ENCODE data around the gene GIT2.
"Not testable (repeated sequence)": the region's sequence is repeated elsewhere in the genome, so short reads cannot be mapped to it uniquely, and the experiment has no call there.

Gene GIT2

DNA sequence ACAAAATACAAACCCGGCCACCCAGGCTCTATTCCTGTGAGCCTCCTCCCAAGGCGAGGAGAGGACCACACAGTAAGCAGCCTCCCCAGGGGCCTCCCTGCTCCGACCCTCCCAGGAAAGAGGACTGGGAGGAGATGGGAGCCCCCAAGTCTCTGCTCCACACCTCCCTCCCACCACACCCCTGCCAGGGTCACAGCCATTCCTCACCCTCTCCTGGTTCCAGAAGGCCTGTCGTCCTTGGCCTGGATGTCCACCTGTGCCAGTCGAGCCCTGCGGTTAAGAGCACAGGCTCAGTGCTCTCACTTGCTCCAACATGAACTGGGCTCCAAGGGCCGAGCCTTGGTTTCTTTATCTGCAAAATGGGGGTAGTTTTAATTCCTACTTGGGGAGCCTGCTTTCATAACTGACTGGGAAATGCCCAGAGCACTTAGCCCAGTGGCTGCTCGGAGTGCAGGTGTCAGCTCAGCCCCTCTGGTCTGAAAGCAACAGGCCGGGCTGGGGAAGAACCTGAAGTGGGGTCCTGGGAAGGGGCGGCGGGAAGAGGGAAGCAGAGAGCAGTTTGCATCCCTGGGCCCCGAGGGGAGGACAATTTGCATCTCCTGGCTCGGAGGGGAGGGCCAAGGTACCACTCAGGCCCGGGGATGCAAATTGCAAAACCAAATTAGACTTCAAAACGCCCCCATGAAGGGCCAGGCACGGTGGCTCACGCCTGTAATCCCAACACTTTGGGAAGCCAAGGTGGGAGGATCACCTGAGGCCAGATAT is 72.5 kb downstream of the GIT2 start:
- no peak for DNase-seq

DNA sequence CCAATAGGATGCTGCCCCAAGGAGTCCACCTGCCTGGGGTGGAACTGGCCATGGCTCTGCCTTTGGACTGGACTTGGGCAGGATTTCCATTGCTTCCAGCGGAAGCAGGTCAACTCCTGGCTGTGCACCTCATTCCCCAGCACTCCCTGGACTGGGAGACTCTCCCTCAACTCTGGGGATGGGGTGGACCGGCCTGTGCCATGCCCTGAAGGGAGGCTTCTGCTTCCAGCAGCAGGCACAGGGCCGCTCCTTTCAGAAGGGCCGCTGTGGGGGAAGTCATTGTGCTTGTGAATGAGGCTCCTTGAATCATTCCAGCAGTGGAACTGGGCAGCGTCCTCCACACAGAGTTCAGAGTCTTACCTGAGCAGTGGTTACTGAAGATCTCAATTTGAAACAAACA is 73.1 kb downstream of the GIT2 start:
- DNase-seq, result no peak

DNA sequence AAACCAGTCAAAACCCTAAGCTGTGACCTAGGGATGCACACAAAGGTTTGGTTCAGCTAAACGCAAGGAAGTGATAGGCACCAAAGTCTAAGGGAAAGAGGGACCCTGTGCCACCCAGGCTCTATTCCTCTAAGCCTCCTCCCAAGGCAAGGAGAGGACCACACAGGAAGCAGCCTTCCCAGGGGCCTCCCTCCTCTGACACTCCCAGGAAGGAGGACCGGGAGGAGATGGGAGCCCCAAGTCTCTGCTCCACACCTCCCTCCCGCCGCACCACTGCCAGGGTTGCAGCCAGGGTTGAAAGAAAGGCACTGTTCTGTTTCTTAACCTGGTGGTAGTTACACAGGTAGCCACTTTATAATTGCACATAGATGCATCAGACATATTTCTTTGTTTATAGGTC is 74.2 kb downstream of the GIT2 start:
- no peak for DNase-seq

DNA sequence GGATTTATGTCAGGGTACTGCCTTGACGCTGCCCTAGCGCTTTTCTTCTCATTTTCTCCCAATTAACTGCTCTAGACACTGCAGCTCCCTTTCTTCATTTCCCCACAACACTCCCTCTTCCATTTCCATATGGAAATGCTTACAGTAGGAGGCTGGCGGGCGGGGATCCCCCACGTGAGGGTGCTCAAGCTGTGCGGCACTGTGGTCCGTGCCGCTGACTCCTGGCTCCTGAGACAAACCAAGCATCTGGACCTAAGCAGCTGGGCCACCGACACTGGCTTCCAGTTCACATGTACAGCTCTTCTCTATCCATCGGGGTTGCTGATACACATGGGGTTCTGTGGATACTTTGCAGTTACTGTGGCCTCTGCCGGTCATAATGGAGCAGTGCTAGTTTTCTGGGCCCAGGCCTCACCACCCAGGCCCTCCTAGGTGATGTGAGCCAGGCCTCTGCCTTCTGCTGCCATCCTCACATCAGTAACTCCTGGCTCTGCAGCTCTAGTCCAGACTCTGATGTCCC is 75.8 kb downstream of the GIT2 start:
- no peak for DNase-seq

DNA sequence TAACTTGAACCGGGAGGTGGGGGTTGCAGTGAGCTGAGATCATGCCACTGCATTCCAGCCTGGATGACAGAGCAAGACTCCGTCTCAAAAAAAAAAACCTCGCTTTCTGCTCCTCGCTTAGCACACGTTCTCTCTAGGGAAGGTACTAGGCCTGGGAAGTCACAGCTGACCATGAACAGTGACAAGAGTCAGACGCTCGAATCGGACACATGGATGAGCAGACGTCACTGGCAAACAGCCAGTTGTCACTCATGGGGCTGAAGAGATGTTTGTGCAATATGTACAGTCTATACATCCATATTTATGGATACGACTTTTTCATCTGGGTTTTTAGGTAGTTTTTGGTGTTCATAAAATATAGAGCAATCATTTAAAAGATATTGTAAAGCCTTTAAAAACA is 76.7 kb downstream of the GIT2 start:
- DNase-seq, result no peak

DNA sequence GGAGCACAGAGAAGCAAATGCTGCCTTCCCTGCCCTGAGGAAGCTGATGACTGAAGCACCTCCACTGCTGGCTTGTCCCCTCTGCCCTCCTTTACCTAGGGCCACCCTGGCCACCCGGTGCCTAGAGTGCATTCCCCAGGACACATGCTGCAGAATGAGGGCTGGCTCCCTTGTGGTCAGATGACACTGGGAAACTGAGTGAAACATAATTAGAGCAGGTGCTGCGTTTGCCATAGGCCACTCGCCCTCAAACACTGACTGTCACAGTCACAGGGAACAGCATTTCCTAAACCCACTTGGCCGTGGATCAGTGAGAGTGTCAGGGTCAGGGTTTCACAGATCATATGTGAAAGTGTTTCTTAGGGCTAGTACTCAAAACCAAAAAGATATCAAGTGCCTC is 80.1 kb downstream of the GIT2 start:
- DNase-seq, result no peak

DNA sequence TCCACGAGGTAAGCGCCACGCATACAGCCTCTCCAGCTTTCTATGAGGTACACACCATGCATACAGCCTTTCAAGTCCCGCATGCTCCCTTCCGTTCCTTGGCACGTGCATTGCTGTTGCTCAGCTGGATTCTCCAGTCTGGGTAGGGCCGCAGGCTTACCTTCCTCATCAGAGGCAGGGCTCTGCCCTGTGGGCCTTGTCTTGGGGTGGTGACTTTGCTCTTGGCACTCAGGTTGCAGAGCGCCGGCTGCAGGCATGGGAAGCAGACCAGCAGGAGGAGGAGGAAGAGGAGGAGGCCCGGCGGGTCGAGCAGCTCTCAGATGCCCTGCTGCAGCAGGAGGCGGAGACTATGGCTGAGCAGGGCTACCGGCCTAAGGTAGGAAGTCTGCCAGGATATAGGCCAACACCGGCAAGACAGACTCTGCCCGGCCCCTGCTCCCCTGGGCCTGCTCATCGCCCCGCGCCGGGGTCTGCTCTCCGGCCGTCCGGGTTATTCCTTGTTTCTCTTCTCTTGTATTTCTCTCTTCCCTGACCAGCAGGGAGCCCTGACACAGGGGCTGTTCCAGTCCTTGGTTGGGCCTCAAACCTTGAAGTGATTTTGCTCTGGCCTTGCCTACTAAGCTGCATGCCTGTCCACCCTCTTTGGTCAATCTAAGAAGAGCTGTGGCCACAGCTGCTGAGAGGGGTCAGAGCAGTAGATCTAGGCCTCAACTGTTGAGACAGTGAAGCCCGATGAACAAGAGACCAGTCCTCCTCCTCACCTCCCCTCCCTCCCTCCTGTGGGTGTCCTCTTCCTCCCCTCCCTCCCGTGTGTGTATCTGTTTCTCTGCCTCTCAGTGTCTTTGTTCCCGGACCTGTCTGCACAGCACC is 80.8 kb downstream of the GIT2 start:
- no peak for DNase-seq

DNA sequence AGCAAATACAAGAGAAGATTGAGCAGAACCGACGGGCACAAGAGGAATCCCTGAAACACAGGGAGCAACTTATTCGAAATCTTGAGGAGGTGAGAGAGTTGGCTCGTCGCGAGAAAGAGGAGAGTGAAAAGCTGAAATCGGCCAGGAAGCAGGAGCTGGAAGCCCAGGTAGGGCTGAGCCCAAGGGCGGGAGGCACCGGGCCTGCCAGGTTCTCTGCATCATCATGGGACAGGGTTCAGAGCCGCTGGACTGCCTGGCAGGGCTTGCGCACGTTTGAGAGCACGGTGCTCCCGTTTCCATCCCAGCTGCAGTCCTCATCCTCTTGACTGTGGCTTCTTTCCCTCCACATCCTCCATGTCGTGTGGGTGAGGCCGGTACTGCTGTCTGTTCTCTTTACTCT is 81.7 kb downstream of the GIT2 start:
- DNase-seq, result no peak

DNA sequence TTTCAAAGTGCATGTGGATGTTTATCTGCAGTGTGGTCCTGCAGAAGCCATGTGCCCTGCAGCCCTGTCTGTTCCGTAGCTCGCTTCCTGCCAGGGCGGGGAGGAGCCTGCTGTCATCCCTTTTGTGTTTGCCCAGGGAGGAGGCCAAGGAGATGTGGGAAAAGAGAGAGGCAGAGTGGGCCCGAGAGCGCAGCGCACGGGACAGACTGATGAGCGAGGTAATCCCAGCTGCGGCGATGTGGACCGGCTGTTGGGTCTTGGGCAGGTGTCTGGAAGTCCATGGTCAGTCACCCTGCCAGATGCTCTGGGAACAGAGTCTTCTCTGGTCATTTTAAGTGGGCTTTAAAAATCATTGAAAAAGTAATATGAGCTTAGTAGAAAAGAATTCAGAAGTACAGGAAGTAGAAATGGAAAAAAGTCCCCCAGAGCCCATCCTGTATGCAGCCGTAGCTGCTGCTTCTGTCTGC is 83.3 kb downstream of the GIT2 start:
- no peak for DNase-seq

DNA sequence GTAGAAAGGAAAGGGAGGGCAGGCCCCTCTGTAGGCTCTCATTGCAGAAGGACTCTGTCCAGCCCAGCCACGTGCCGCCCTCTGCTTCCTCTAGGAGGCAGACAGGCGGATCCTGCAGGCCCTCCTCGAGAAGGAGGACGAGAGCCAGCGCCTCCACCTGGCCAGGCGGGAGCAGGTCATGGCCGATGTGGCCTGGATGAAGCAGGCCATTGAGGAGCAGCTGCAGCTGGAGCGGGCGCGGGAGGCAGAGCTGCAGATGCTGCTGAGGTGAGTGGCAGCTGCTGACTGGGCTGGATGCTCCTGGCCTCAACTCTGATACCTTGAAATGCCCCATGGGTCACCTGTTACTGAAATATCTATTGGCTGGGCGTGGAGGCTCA is 85.2 kb downstream of the GIT2 start:
- no peak for DNase-seq

DNA sequence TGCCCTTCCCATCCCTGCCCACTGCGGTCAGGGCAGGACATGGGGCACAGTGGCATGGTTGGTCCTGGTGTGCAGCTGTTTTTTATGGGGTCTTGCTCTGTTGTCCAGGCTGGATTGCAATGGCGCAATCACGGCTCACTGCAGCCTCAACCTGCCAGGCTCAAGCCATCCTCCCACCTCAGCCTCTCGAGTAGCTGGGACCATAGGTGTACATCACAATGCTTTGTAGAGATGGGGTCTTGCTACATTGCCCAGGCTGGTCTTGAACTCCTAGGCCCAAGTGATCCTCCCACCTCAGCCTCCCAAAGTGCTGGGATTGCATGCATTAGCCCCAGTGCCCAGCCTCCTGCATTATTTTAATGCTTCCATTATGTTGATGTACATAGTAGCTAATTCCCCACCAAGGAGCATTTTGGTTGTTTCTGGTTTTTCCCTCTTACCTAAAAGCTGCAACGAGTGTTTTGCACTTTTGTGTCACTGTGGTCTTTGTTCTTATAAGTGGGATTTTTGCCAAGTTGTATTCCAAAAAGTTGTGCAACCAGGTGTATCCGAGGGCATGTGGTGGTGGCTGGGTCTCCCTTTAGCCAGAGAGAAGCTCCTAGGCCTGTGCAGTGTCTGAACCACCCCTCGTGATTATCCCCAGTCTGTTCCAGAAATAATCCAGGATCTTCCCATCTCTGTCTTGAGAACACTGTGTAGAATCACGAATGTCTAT is 85.8 kb downstream of the GIT2 start:
- DNase-seq, result no peak

DNA sequence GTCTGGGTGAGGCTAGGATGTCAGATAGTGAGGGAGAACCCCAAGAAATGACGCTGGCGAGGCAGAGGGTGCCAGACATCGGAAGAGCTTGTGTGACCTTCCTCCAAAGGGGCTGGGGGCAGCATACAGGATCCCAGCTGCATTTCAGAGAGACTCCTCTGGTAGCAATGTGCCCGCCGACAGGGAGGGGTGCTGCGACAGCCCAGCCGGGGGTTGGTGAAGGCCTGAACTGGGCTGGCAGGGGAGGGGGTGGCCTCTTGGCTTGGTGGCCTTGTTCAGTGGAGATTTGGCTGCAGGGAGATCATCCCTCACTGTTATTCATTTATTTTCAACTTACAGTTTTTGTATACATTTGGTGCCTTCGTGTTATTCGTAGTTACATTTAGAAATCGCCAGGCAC is 90.9 kb downstream of the GIT2 start:
- no peak for DNase-seq

DNA sequence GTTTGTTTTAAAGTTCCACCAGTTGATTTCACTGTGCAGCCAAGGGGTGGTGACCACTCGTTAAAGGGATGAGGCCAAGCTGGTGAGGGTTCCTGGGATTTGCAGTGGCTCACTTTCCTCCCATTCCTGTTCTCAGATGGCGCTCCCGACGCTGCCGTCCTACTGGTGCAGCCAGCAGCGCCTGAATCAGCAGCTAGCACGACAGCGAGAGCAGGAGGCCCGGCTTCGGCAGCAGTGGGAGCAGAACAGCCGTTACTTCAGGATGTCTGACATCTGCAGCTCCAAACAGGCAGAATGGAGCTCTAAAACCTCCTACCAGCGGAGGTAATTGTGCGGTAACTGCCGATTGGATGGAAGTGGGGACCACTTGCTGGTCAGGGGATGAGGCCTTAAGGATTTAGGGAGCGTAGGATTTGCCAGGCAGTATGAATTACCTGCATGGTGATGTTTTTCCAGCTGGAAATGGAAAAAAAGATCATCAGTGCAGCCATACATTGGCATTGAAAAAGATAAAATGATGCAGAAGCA is 93.2 kb downstream of the GIT2 start:
- DNase-seq, result no peak

DNA sequence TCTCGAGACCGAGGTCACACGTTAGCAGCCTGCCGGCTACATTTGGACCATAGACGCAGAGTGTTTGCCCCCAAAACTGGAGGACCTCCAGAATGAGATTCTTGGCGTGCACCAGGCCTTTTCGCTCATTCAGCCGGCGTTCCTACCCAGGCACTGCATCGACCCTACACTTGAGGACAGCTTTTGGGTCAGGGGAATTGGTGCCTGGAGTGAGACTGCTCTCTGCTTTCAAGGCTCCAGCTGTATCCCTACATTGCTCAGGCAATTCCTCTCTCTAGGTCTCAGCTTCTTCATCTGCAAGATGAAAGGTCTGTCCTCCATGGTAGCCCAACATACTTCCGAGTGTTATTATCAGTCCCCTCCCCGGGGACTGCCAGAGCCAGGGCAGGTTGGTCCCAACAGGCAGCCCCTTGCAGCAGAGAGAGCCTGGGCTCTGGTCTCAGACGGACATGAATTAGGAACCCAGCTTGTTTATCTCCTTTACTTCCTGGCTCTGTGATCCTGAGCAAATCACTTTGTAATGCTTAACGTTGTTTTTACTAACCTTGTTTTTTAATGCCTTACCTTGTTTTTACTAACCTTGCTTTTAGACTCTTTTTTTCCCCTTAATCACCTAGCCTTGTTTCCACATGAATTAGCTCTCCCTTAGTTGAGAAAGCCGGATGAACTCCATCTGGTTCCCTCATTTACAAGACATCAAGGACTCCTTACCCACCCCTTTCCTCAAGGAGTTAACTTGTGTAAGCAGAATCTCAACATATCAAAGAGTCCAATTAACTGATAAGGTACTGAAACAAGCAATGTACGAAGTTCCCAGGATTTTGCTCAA is 95.2 kb downstream of the GIT2 start:
- peak in 2 of 56 donors; percentile 30 to 51 for DNase-seq

DNA sequence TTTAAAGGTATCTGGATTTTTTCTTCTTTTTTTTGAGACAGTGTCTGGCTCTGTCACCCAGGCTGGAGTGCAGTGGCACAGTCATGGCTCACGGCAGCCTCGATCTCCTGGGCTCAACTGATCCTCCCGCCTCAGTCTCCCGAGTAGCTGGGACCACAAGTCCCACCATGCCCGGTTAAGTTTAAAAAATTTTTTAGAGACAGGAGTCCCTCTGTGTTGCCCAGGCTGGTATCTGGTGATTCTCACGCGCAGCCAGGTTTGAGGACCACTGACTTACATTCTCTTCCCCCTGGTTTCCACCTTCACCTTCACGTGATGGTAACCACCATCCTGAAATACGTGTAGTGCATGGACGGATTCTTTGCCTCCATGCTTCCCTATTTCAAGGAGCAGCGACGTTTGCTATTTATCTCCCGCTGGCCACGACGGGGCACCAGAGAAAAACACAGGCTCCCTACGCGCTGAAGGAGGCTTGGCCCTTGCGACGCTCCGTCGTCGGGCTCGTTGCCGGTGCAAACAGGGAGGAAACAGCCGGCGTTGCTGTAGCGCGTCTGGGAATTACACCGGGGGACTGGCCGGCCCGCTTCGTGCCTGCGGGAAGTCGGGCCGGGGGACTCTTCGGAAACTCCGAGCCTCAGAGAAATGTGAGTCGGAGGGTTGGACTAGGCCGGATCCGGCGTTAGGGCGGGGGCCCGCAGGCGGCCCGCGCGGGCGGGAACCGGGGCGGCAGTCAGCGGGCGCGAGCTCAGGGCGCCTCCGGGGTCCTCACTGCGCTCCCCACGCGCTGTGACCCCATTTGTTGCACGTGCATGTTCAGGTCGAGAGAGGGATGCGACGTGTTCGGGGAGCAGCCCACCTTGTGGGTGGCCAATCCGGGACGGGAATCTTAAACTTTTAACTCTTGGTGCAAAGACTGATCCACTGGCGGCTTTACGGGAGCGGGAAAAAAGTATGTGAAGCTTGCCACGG is 96.1 kb downstream of the GIT2 start, which contains the start of gene TCHP:
TSS of gene TCHP (plus strand) at position 492 of the 969 bp plus-strand sequence. CDS start 2,753 bp downstream, outside the sequence.
- peak in 55 of 56 donors; percentile 24 to 91 (median 76) for DNase-seq

DNA sequence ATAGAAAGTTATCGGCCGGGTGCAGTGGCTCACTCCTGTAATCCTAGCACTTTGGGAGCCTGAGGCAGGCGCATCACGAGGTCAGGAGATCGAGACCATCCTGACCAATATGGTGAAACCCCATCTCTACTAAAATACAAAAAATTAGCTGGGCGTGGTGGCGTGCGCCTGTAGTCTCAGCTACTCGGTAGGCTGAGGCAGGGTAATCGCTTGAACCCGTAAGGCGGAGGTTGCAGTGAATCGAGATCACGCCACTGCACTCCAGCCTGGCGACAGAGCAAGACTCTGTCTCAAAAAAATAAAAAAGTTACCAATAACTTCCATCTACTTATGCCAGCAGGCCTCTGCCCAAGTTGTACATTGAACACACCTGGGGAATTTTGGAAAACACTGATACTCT is 96.8 kb downstream of the GIT2 start:
- not testable (repeated sequence) for DNase-seq

DNA sequence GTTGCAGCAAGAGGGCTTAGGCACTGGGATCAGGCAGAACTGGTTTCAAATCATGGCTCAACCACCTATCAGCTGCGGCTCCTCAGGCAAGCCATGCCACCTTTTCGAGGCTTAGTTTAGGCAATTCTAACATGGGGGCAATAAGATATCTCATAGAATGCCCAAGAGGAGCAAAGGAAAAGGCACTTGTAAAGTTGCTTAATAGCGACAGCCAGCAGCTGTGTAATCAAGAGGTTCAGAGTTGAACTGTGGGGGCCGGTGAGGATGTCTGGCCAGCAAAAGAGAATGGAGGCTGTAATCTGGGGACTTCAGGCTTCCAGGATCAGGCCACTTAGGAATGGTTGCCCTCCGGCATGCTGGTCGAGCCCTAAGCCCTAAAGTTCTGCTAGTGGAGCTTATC is 99.1 kb downstream of the GIT2 start:
- no peak for DNase-seq

DNA sequence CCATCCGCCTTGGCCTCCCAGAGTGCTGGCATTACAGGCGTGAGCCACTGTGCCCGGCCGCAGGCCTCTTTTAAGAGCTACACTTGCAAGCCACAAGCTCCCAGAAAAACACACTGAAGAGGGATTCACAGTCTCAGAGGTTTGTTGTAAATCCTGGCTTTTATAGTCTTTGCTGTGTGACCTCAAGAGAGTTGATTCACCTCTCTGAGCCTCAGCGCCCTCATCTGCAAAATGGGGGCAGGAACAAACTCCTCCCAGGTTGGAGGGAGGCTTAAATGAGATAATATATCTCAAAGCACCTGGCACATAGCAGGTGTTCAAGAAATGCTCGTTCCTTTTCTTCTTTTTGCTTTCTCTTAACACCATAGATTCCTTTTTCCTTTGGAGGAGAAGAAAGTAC is 100.0 kb downstream of the GIT2 start:
- DNase-seq, result no peak

DNA sequence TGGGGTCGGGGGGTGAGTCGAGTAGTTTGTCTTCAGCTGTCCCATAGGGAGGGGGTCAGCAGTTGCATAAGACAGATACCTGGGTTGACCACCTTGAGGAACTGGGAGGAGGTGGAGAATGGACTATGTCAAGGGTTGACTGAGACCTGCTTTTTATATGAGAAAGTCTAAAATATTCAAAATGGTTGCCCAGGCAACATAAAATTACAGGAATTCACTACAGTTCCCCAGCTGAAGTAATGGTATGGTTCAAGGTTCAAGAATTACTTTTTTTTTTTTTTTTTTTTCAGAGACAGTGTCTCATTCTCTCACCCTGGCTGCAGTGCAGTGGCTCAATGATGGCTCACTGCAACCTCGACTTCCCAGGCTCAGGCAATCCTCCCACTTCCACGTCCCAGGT is 101.2 kb downstream of the GIT2 start:
- no peak for DNase-seq
